Left lobe of liver (tissue), 2 donors: ENCODE results near the gene FKBP6. TPM values are rescaled to one million over a fixed set of nuclear protein-coding genes. Genes with fewer than 3 reads are reported as not detected.
A peak's percentile ranks its signal among the peaks of the same experiment; 100 is the strongest.
"Not testable (repeated sequence)": the region's sequence is repeated elsewhere in the genome, so short reads cannot be mapped to it uniquely, and the experiment has no call there.

Source experiments
- ATAC-seq: fragments of 200-7000 bp; cut with Tn5 transposase; one replicate; pipeline ENCODE4 v1.9.1; 2020; ENCODE audit warnings: mild to moderate bottlenecking, moderate library complexity
- DNase-seq: peaks from one replicate; pipeline ENCODE4 v3.0.0-alpha.2; 2020; ENCODE audit warnings: low spot score
- total RNA-seq: library from RNA; stranded (reverse); gene quantifications from one replicate; pipeline ENCODE4 v1.2.1, GENCODE V29; 2021
- donor health status: DM: no; HTN: no; CAD: no; lungs with moderate emphysema.
- donor health status: DM: no; HTN: yes; CAD: no.

Gene FKBP6
- total RNA-seq, 1 donor from 2014 or later: not detected

- not testable (repeated sequence) for ATAC-seq, DNase-seq
These were observed 4.4 kb upstream of the FKBP6 start for GRCh38 chr7:73323434-73324080.

GRCh38 chr7:73324081-73324845, 3.7 kb upstream of the FKBP6 start:
- ATAC-seq (peak; percentile 88), DNase-seq (peak; percentile 54)

GRCh38 chr7:73325424-73325823, 2.5 kb upstream of the FKBP6 start:
- DNase-seq, ATAC-seq: not testable (repeated sequence)

- not testable (repeated sequence) for ATAC-seq, DNase-seq
These were observed 512 bp upstream of the FKBP6 start for GRCh38 chr7:73327449-73327848.

GRCh38 chr7:73328696-73329095, 735 bp downstream of the FKBP6 start:
- ATAC-seq (no peak), DNase-seq (no peak)

- no peak for DNase-seq
- ATAC-seq: peak; percentile 71
These were observed 2.1 kb downstream of the FKBP6 start for GRCh38 chr7:73329861-73330581.

- DNase-seq (no peak), ATAC-seq (no peak)
These were observed 2.8 kb downstream of the FKBP6 start for GRCh38 chr7:73330772-73331171.

- ATAC-seq (no peak), DNase-seq (no peak)
These were observed 4.5 kb downstream of the FKBP6 start for GRCh38 chr7:73332447-73332846.

- ATAC-seq (no peak), DNase-seq (no peak)
These were observed 10.4 kb downstream of the FKBP6 start for GRCh38 chr7:73338321-73338720.

GRCh38 chr7:73340514-73340913, 12.6 kb downstream of the FKBP6 start:
- ATAC-seq (no peak), DNase-seq (no peak)

GRCh38 chr7:73341877-73342276, 13.9 kb downstream of the FKBP6 start:
- DNase-seq: no peak
- ATAC-seq: no peak

GRCh38 chr7:73342645-73343044, 14.7 kb downstream of the FKBP6 start:
- ATAC-seq: peak; percentile 85
- DNase-seq: no peak

GRCh38 chr7:73343671-73344380, 15.9 kb downstream of the FKBP6 start:
- ATAC-seq (peak; percentile 64), DNase-seq (peak; percentile 58)

- ATAC-seq (peak; percentile 67), DNase-seq (no peak)
These were observed 17.6 kb downstream of the FKBP6 start for GRCh38 chr7:73345538-73345937.

GRCh38 chr7:73345951-73346350, 18.0 kb downstream of the FKBP6 start:
- DNase-seq (no peak), ATAC-seq (no peak)

GRCh38 chr7:73349763-73350162, 21.8 kb downstream of the FKBP6 start:
- ATAC-seq: no peak
- DNase-seq: no peak

- ATAC-seq (no peak), DNase-seq (no peak)
These were observed 22.5 kb downstream of the FKBP6 start for GRCh38 chr7:73350306-73351068.

GRCh38 chr7:73351447-73352167, 23.6 kb downstream of the FKBP6 start:
- ATAC-seq (peak; percentile 20), DNase-seq (no peak)

- no peak for ATAC-seq
- no peak for DNase-seq
These were observed 24.8 kb downstream of the FKBP6 start for GRCh38 chr7:73352784-73353183.

GRCh38 chr7:73353243-73353642, 25.3 kb downstream of the FKBP6 start:
- DNase-seq: no peak
- ATAC-seq: no peak
